ENCODE results near the gene PAOX.
A peak's percentile ranks its signal among the peaks of the same experiment; 100 is the strongest.

PAOX gene

DNA sequence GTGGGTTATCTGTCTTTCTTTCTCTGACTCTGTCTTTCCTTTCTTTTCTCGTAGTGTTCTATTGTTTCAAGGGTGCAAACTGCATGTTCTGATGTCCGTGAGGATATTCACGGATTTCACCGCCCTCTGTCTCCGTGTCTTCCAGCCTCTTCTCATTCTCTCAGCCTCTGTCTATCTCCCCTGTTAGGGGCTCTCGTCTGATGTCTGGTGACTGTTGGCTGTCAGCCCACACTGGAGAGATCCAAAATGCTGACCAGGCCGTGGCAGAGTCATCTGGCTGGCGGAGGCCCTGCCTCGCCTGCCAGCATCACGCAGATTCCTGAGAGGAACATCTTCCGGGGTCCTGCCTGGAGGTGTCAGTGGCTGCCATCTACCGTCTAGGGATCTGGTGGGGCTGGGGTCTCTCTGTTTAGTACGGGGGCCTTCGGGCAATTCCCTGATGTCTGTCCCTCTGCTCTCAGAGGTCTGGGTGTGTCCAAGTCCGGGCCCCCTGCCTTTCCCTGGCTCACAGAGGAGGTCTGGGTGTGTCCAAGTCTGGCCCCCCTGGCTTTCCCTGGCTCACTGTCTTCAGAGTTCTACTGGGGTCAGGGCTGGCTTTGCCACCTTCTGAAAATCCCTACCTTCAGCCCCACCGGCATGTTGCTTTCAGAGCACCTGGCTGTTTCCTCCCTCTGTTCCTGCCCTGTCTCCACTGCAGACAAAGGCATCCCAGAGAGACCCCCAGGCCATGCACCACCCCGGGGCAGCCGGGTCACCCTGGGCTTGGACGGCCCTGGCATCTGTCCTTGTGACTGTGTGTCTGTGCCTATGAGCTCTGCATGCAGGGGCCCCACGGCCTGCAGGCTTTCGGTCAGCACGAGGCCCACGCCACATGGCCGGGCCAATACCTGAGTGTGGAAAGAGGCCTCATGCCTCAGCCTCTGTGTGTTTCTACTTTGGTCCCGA lies 60.7 kb downstream of the PAOX start:
- Histone ChIP-seq H3F3A (ENCODE audit: low read depth) (no peaks in the 10 kb centered on the region), H3K79me2 (ENCODE audit: insufficient read depth, low read length) (no peaks in the 10 kb centered on the region), H3K4me1 (ENCODE audit: insufficient read depth, low read length, poor library complexity, severe bottlenecking) (peaks cover 49% of the 10 kb centered on the region), H3K9me3 (ENCODE audit: insufficient read depth, low read depth, low read length) (no peaks in the 10 kb centered on the region), H3K9ac (ENCODE audit: low read depth, low read length, poor library complexity, severe bottlenecking) (peak overlapping the region; percentile 46), H2AFZ (ENCODE audit: low read length) (no peak overlapping the region), H4K20me1 (ENCODE audit: insufficient read depth, low read length, poor library complexity, severe bottlenecking) (no peaks in the 10 kb centered on the region), H3K9me2 (replicated peaks; ENCODE audit: low read depth, low read length) (no peaks in the 10 kb centered on the region), H3K4me2 (ENCODE audit: low read depth, low read length, poor library complexity, severe bottlenecking) (peak overlapping the region; percentile 37), H3K4me3 (ENCODE audit: low read length, poor library complexity, severe bottlenecking) (no peak overlapping the region), H3K27me3 (ENCODE audit: insufficient read depth, low read length, poor library complexity, severe bottlenecking) (no peaks in the 10 kb centered on the region), H3K36me3 (ENCODE audit: insufficient read depth, low read length) (no peaks in the 10 kb centered on the region)
- no peak for TF ChIP-seq EZH2phosphoT487 (IDR thresholded peaks at IDR 0.05; ENCODE audit: borderline replicate concordance)
- TF ChIP-seq, protein P1, sequence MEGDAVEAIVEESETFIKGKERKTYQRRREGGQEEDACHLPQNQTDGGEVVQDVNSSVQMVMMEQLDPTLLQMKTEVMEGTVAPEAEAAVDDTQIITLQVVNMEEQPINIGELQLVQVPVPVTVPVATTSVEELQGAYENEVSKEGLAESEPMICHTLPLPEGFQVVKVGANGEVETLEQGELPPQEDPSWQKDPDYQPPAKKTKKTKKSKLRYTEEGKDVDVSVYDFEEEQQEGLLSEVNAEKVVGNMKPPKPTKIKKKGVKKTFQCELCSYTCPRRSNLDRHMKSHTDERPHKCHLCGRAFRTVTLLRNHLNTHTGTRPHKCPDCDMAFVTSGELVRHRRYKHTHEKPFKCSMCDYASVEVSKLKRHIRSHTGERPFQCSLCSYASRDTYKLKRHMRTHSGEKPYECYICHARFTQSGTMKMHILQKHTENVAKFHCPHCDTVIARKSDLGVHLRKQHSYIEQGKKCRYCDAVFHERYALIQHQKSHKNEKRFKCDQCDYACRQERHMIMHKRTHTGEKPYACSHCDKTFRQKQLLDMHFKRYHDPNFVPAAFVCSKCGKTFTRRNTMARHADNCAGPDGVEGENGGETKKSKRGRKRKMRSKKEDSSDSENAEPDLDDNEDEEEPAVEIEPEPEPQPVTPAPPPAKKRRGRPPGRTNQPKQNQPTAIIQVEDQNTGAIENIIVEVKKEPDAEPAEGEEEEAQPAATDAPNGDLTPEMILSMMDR (conservative IDR thresholded peaks at IDR 0.05; ENCODE audit: low read length), result no peak

DNA sequence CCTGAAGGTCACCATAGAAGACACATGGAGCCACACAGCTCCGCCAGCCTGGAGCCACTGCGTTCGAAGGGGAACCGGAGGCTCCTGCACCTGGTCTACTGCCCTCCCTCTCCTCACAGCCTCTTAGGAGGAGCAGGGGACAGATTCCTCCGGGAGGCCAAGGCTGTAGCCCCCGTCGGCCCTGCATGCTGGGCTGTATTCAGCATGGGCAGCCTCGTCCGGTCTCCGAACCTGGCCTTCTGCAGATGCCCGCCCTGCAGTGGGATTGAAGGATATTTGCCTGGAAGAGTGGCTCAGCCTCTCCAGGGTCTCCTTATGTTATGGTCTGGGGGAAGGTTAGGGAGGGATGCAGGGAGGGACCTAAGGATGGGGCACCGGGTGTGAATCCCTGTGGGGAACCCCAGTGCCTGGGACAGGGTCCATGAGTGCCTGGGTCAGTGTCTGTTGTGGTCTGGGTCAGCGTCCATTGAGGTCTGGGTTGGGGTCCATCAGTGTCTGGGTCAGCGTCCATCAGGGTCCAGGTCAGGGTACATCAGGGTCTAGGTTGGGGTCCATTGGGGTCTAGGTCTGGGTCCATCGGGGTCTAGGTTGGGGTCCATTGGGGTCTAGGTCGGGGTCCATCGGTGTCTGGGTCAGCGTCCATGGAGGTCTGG lies 61.7 kb downstream of the PAOX start:
- Histone ChIP-seq H3K27me3 (ENCODE audit: insufficient read depth, low read length, poor library complexity, severe bottlenecking) (no peaks in the 10 kb centered on the region), H3K4me2 (ENCODE audit: low read depth, low read length, poor library complexity, severe bottlenecking) (no peak overlapping the region), H4K20me1 (ENCODE audit: insufficient read depth, low read length, poor library complexity, severe bottlenecking) (no peaks in the 10 kb centered on the region), H3F3A (ENCODE audit: low read depth) (no peaks in the 10 kb centered on the region), H3K79me2 (ENCODE audit: insufficient read depth, low read length) (no peaks in the 10 kb centered on the region), H3K9me3 (ENCODE audit: insufficient read depth, low read depth, low read length) (no peaks in the 10 kb centered on the region), H3K4me1 (ENCODE audit: insufficient read depth, low read length, poor library complexity, severe bottlenecking) (peaks cover 49% of the 10 kb centered on the region), H3K36me3 (ENCODE audit: insufficient read depth, low read length) (no peaks in the 10 kb centered on the region), H3K9ac (ENCODE audit: low read depth, low read length, poor library complexity, severe bottlenecking) (peak overlapping the region; percentile 46), H3K9me2 (replicated peaks; ENCODE audit: low read depth, low read length) (no peaks in the 10 kb centered on the region), H2AFZ (ENCODE audit: low read length) (no peak overlapping the region), H3K4me3 (ENCODE audit: low read length, poor library complexity, severe bottlenecking) (no peak overlapping the region)
- no peak for TF ChIP-seq EZH2phosphoT487 (IDR thresholded peaks at IDR 0.05; ENCODE audit: borderline replicate concordance)
- TF ChIP-seq, protein P1 (conservative IDR thresholded peaks at IDR 0.05; ENCODE audit: low read length), result no peak

Measured in Loucy (cell line).